Activated CD4-positive, CD25-positive, alpha-beta regulatory T cell treated with anti-CD3 and anti-CD28 coated beads, Interleukin-2, amount 50 U/mL, for 24 hours (primary cell): Measurements from ENCODE around the gene MRTFA.
A peak's percentile ranks its signal among the peaks of the same experiment; 100 is the strongest.

Experiments
- ATAC-seq, 2 donors: fragments of 150-1000 bp; cut with Tn5 transposase; one replicate each; pipeline ENCODE4 v1.10.0; 2021; ENCODE audit warnings: mild to moderate bottlenecking in 1 of 2, moderate library complexity in 1 of 2

MRTFA gene

GRCh38 chr22:40452730-40453487, 183.6 kb downstream of the MRTFA start:
- ATAC-seq: no peak

GRCh38 chr22:40451210-40451609, 185.3 kb downstream of the MRTFA start:
- ATAC-seq: peak in 1 of 2 donors; percentile 60

GRCh38 chr22:40450616-40451015, 185.9 kb downstream of the MRTFA start:
- no peak for ATAC-seq

GRCh38 chr22:40449676-40450035, 186.9 kb downstream of the MRTFA start:
- ATAC-seq: no peak

- ATAC-seq: no peak
Measured at GRCh38 chr22:40446203-40446602, 190.3 kb downstream of the MRTFA start.

GRCh38 chr22:40444178-40444831, 192.2 kb downstream of the MRTFA start:
- no peak for ATAC-seq

- no peak for ATAC-seq
Measured at GRCh38 chr22:40443732-40444131, 192.8 kb downstream of the MRTFA start.

- no peak for ATAC-seq
Measured at GRCh38 chr22:40441761-40442390, 194.6 kb downstream of the MRTFA start.

- ATAC-seq: peak; percentile 60 to 61
Measured at GRCh38 chr22:40436505-40437431, 199.8 kb downstream of the MRTFA start.

- no peak for ATAC-seq
Measured at GRCh38 chr22:40434745-40435144, 201.8 kb downstream of the MRTFA start.

GRCh38 chr22:40434106-40434505, 202.4 kb downstream of the MRTFA start:
- no peak for ATAC-seq

- ATAC-seq: no peak
Measured at GRCh38 chr22:40433416-40434090, 203.0 kb downstream of the MRTFA start.

GRCh38 chr22:40432625-40433024, 203.9 kb downstream of the MRTFA start:
- no peak for ATAC-seq

GRCh38 chr22:40432157-40432556, 204.4 kb downstream of the MRTFA start:
- no peak for ATAC-seq

- ATAC-seq: no peak
Measured at GRCh38 chr22:40430991-40431390, 205.5 kb downstream of the MRTFA start.

GRCh38 chr22:40429481-40429880, 207.0 kb downstream of the MRTFA start:
- no peak for ATAC-seq

GRCh38 chr22:40428796-40429195, 207.7 kb downstream of the MRTFA start:
- ATAC-seq: no peak

- no peak for ATAC-seq
Measured at GRCh38 chr22:40426594-40427333, 209.8 kb downstream of the MRTFA start.

GRCh38 chr22:40425082-40425481, 211.4 kb downstream of the MRTFA start:
- no peak for ATAC-seq

GRCh38 chr22:40423882-40424640, 212.5 kb downstream of the MRTFA start:
- ATAC-seq: no peak

- no peak for ATAC-seq
Measured at GRCh38 chr22:40423310-40423688, 213.2 kb downstream of the MRTFA start.
